Hematopoietic multipotent progenitor cell treated with erythropoietin and hydrocortisone succinate and interleukin-3 and kit ligand, for 8 days (in vitro differentiated cells): ENCODE results near the gene CAPS.
"Not testable (repeated sequence)": the region's sequence is repeated elsewhere in the genome, so short reads cannot be mapped to it uniquely, and the experiment has no call there.

ENCODE experiments used
- DNase-seq: peaks from one replicate; pipeline ENCODE4 v3.0.0-alpha.2; 2015

The CAPS gene

DNA sequence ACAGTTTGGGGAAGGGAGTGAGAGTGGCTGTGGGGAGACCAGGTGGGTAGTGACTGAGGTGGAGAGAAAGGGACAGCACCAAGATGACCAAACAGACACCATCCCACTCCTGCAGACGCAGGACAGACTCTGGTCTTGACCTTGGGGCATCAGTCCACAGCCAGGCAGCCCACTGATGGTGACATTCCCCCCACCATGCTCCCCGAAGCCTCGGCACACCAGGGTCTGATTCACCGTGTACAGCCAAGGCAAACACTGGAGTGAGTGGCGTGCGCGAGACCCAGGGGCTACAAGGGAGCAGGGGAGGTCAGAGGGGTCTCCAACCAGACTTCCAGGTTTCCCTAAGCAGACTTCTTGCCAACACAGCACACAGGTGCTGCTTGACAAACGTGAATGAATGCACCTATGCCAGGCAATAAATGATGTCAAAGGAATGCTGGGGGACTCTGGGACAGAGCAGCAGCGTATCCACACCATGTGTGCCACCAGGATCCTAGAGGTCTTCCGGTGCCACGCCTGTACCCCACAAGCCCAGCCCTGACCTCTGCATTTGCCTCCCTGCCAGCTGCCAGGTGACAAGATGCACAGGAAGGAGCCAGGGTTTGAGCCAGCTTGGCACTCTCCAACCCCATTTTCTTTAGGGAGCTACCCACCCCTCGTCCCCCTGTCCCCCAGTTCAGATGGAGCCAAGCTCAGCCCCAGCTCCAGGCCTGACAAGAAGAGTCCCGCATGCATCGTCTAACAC is 45.4 kb downstream of the CAPS start:
- no peak for DNase-seq

GRCh38 chr19:5960005-5961001 is 46.2 kb downstream of the CAPS start:
- DNase-seq = no peak

GRCh38 chr19:5961641-5961968 is 47.6 kb downstream of the CAPS start:
- not testable (repeated sequence) for DNase-seq

DNA sequence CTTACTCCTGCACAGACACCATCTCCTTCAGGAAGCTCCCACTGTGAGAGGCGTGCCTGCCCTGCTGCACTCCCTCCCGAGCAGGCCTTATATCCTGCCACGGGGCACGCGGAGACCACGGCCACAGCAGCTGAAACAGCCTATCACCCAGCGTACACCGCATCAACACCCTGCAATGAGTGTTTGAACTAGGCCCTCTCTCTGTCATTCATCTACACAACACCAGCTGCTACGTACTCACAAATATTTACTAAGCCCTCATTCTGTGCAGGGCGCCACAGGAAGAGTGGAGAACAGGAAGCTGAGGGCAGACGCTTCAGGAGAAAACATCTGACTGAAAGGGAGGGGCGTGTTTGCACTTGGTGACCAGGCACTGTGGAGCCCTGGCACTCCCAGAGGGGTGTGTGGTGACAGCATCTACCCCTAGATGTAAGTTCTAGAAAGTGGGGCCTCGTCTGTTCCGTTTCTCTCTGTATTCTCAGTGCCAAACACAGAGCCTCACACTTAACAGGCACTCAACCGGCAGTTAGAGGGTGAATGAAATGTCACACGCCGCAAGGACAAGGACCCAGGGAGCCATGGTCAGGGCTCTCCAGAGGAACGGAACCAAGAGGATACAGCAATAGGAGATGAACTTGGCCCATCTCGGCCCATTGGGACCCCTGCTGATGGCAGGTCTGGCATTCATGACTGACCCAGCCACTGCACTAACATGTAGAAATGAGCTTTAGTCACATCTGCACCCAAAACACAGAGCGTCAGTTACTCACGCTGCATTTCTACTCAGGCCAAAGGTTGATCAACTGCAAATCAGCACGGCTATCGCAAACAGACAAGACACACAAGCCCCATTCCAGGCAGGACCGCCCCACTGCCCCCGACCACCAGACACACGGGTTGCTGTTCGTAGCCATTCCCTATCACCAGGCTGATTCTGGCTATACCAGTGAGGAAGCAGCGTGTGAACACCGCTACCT is 48.2 kb downstream of the CAPS start:
- DNase-seq = peak; percentile 49

- DNase-seq = not testable (repeated sequence)
Measured at GRCh38 chr19:5963259-5963658, 49.2 kb downstream of the CAPS start.

GRCh38 chr19:5963855-5964254 is 49.8 kb downstream of the CAPS start:
- DNase-seq = no peak

- no peak for DNase-seq
Measured at GRCh38 chr19:5964816-5965565, 50.9 kb downstream of the CAPS start.
